H9 (cell line): ENCODE measurements around the gene NDUFS2. TPM values are rescaled to one million over a fixed set of nuclear protein-coding genes. Genes with fewer than 3 reads are reported as not detected.

Experiments
- DNase-seq: peaks from one replicate; pipeline ENCODE4 v3.0.0-alpha.2; 2017
- H2AFZ ChIP-seq: one replicate; pipeline ENCODE4 v1.6.1; 2013; ENCODE audit warnings: mild to moderate bottlenecking, low read length, control low read depth, moderate library complexity
- H2AK5ac ChIP-seq: 2 replicates; pipeline ENCODE4 v1.6.1; 2013; ENCODE audit warnings: low read length, control low read depth, mixed read lengths; ENCODE audit not compliant: insufficient read length
- H2BK120ac ChIP-seq: one replicate; pipeline ENCODE4 v1.6.1; 2013; ENCODE audit warnings: low read depth, mild to moderate bottlenecking, low read length, control low read depth, inconsistent platforms; ENCODE audit not compliant: poor library complexity, severe bottlenecking
- H2BK12ac ChIP-seq: 2 replicates; pipeline ENCODE4 v1.6.1; 2013; ENCODE audit warnings: low read length, control low read depth, mixed read lengths, low read depth; ENCODE audit not compliant: insufficient read length
- H2BK15ac ChIP-seq: 2 replicates; pipeline ENCODE4 v1.6.1; 2013; ENCODE audit warnings: low read depth, low read length, control low read depth
- H2BK20ac ChIP-seq: one replicate; pipeline ENCODE4 v1.6.1; 2013; ENCODE audit warnings: low read depth, mild to moderate bottlenecking, low read length, control low read depth, inconsistent platforms; ENCODE audit not compliant: poor library complexity, severe bottlenecking
- H2BK5ac ChIP-seq: 2 replicates; pipeline ENCODE4 v1.6.1; 2013; ENCODE audit warnings: low read length, control low read depth, mixed read lengths; ENCODE audit not compliant: insufficient read length
- H3K14ac ChIP-seq: 2 replicates; pipeline ENCODE4 v1.6.1; 2013; ENCODE audit warnings: low read length, control low read depth; ENCODE audit not compliant: insufficient read depth
- H3K18ac ChIP-seq: 2 replicates; pipeline ENCODE4 v1.6.1; 2013; ENCODE audit warnings: low read depth, mild to moderate bottlenecking, mixed read lengths, low read length, control low read depth; ENCODE audit not compliant: insufficient read length
- H3K23ac ChIP-seq: 2 replicates; pipeline ENCODE4 v1.6.1; 2013; ENCODE audit warnings: low read length, control low read depth, mixed read lengths, low read depth; ENCODE audit not compliant: insufficient read length
- H3K23me2 ChIP-seq: 2 replicates; pipeline ENCODE4 v1.6.1; 2013; ENCODE audit warnings: low read depth, mild to moderate bottlenecking, mixed read lengths, low read length, control low read depth; ENCODE audit not compliant: insufficient read length, poor library complexity, severe bottlenecking
- H3K27ac ChIP-seq: 2 replicates; pipeline ENCODE4 v1.5.1; 2013; ENCODE audit warnings: low read length, control low read depth, mixed read lengths, low read depth; ENCODE audit not compliant: insufficient read length
- H3K27me3 ChIP-seq: 2 replicates; pipeline ENCODE4 v1.6.1; 2013; ENCODE audit warnings: low read length, control low read depth, inconsistent platforms; ENCODE audit not compliant: insufficient read depth
- H3K4ac ChIP-seq: 2 replicates; pipeline ENCODE4 v1.6.1; 2013; ENCODE audit warnings: low read depth, mild to moderate bottlenecking, control low read depth, inconsistent platforms, low read length, moderate library complexity
- H3K4me1 ChIP-seq: 2 replicates; pipeline ENCODE4 v1.6.1; 2013; ENCODE audit warnings: low read length, control low read depth, inconsistent platforms; ENCODE audit not compliant: insufficient read depth
- H3K4me2 ChIP-seq: 2 replicates; pipeline ENCODE4 v1.6.1; 2013; ENCODE audit warnings: low read length, control low read depth, mixed read lengths; ENCODE audit not compliant: insufficient read length, insufficient read depth
- H3K56ac ChIP-seq: 2 replicates; pipeline ENCODE4 v1.6.1; 2013; ENCODE audit warnings: low read depth, mild to moderate bottlenecking, mixed read lengths, low read length, control low read depth; ENCODE audit not compliant: insufficient read length
- H3K79me1 ChIP-seq: 2 replicates; pipeline ENCODE4 v1.6.1; 2013; ENCODE audit warnings: low read depth, mild to moderate bottlenecking, moderate library complexity, low read length, control low read depth, inconsistent platforms; ENCODE audit not compliant: insufficient read depth, poor library complexity, severe bottlenecking
- H3K79me2 ChIP-seq: 2 replicates; pipeline ENCODE4 v1.6.1; 2013; ENCODE audit warnings: low read length, control low read depth, inconsistent platforms; ENCODE audit not compliant: insufficient read depth
- H3K9ac ChIP-seq: 2 replicates; pipeline ENCODE4 v1.6.1; 2013; ENCODE audit warnings: low read length, control low read depth, mixed read lengths; ENCODE audit not compliant: insufficient read length; ENCODE audit errors: extremely low read depth
- H3K9me3 ChIP-seq: one replicate; pipeline ENCODE4 v1.6.1; 2013; ENCODE audit warnings: low read depth, low read length, inconsistent platforms; ENCODE audit not compliant: control insufficient read depth
- H3T11ph ChIP-seq: one replicate; pipeline ENCODE4 v1.6.1; 2013; ENCODE audit warnings: mild to moderate bottlenecking, low read length, control low read depth, inconsistent platforms
- H4K20me1 ChIP-seq: one replicate; pipeline ENCODE4 v1.6.1; 2013; ENCODE audit not compliant: control insufficient read depth, insufficient read length, insufficient read depth
- H4K5ac ChIP-seq: 2 replicates; pipeline ENCODE4 v1.6.1; 2013; ENCODE audit warnings: low read depth, mild to moderate bottlenecking, mixed read lengths, low read length, control low read depth; ENCODE audit not compliant: insufficient read length
- H4K8ac ChIP-seq: replicated peaks from 2 replicates; pipeline ENCODE4 v1.6.1; 2013; ENCODE audit warnings: low read length, control low read depth, mixed read lengths, low read depth; ENCODE audit not compliant: insufficient read length
- H4K91ac ChIP-seq: 2 replicates; pipeline ENCODE4 v1.6.1; 2013; ENCODE audit warnings: low read depth, mild to moderate bottlenecking, moderate library complexity, mixed read lengths, low read length, control low read depth; ENCODE audit not compliant: insufficient read length
- H3K27ac Mint-ChIP-seq, 3 experiments: 2 replicates in 2 of 3; 3 replicates in 1 of 3; pipeline ENCODE4 v1.8.0; 2020 to 2021; ENCODE audit warnings: mixed read lengths in 3 of 3, mild to moderate bottlenecking in 1 of 3, moderate library complexity in 1 of 3
- H3K27me3 Mint-ChIP-seq: 2 replicates; pipeline ENCODE4 v1.8.0; 2021; ENCODE audit warnings: low read depth, mild to moderate bottlenecking, moderate library complexity, mixed read lengths
- H3K36me3 Mint-ChIP-seq, 3 experiments: 2 replicates in 2 of 3; 3 replicates in 1 of 3; pipeline ENCODE4 v1.8.0; 2020 to 2021; ENCODE audit warnings: low read depth in 3 of 3, mixed read lengths in 3 of 3; ENCODE audit not compliant: insufficient read depth in 1 of 3
- H3K4me1 Mint-ChIP-seq, 2 experiments: 2 replicates each; pipeline ENCODE4 v1.8.0; 2020; ENCODE audit warnings: mixed read lengths in 2 of 2
- H3K4me3 Mint-ChIP-seq, 2 experiments: 2 replicates in 1 of 2; 3 replicates in 1 of 2; pipeline ENCODE4 v1.8.0; 2020 to 2021; ENCODE audit warnings: mild to moderate bottlenecking in 2 of 2, mixed read lengths in 2 of 2, moderate library complexity in 1 of 2
- H3K9me3 Mint-ChIP-seq, 2 experiments: 2 replicates in 1 of 2; 3 replicates in 1 of 2; pipeline ENCODE4 v1.8.0; 2020; ENCODE audit warnings: mild to moderate bottlenecking in 2 of 2, mixed read lengths in 2 of 2, moderate library complexity in 1 of 2
- CTCF ChIP-seq: fragments of 200-600 bp; sonication (generic); conservative IDR thresholded peaks from 3 replicates; pipeline ENCODE4 v1.8.0; 2021; ENCODE audit warnings: antibody characterized with exemption, mild to moderate bottlenecking
- WGBS: extraction: QIAGEN DNeasy Blood & Tissue Kit; methylation state at CpG from one replicate; pipeline ENCODE4 v1.1.7; 2013; ENCODE audit warnings: missing lambda C conversion rate, low lambda C conversion rate, mixed read lengths; ENCODE audit not compliant: insufficient read length; ENCODE audit errors: extremely low coverage; 5-methylcytosine and 5-hydroxymethylcytosine counted together
- total RNA-seq: library from RNA; stranded (reverse); gene quantifications from 2 replicates; pipeline ENCODE4 v1.2.1, GENCODE V29; 2021

The NDUFS2 gene
- total RNA-seq, 1 experiment from 2014 or later = 84.5 TPM

GRCh38 chr1:161171191-161171590 is 31.0 kb upstream of the NDUFS2 start:
- peaks cover 5% of the 10 kb centered on the region for H3K23me2 ChIP-seq
- Mint-ChIP-seq H3K9me3 (no peaks in the 10 kb centered on the region), H3K4me3 (no peak overlapping the region), H3K27me3 (no peaks in the 10 kb centered on the region; the same call in 1 of the 2 replicates), H3K36me3 (peaks cover 25 to 70% (median 69%) of the 10 kb centered on the region in 3 experiments; a peak in 6 of 7 replicates), H3K4me1 (peaks cover 11 to 18% of the 10 kb centered on the region in 2 experiments), H3K27ac (peak overlapping the region in 1 of 3 experiments; percentile 74; a peak in 2 of 7 replicates)
- no peak overlapping the region for H4K8ac ChIP-seq
- no peak overlapping the region for H3K4me2 ChIP-seq
- H3K79me2 ChIP-seq = no peaks in the 10 kb centered on the region
- no peak overlapping the region for H4K91ac ChIP-seq
- no peak for DNase-seq
- no peak overlapping the region for H3K23ac ChIP-seq
- no peak overlapping the region for H3K27ac ChIP-seq
- H2BK12ac ChIP-seq = no peak overlapping the region
- no peak overlapping the region for H3K4ac ChIP-seq
- H3K4me1 ChIP-seq = no peaks in the 10 kb centered on the region
- H4K5ac ChIP-seq = no peak overlapping the region
- no peaks in the 10 kb centered on the region for H3K79me1 ChIP-seq
- H2BK15ac ChIP-seq = no peak overlapping the region
- H2AFZ ChIP-seq = no peak overlapping the region
- H3K9ac ChIP-seq = no peak overlapping the region
- H4K20me1 ChIP-seq = no peaks in the 10 kb centered on the region
- no peaks in the 10 kb centered on the region for H3K27me3 ChIP-seq
- H3K18ac ChIP-seq = no peak overlapping the region
- H2AK5ac ChIP-seq = no peak overlapping the region
- TF ChIP-seq CTCF = peak; percentile 49; the same call in 2 of the 3 replicates
- H2BK20ac ChIP-seq = no peak overlapping the region
- no peak overlapping the region for H2BK120ac ChIP-seq
- no peak overlapping the region for H3K14ac ChIP-seq
- no peak overlapping the region for H2BK5ac ChIP-seq
- H3T11ph ChIP-seq = no peak overlapping the region
- no CpG with 5 or more reads among the region's 5 CpGs for WGBS
- no peak overlapping the region for H3K56ac ChIP-seq
- no peaks in the 10 kb centered on the region for H3K9me3 ChIP-seq
